GM18870 (cell line): ENCODE data around the gene CFAP126.
"Not testable (repeated sequence)": the region's sequence is repeated elsewhere in the genome, so short reads cannot be mapped to it uniquely, and the experiment has no call there.

Experiments
- ATAC-seq: cut with Tn5 transposase; IDR thresholded peaks from one replicate; pipeline ENCODE4 v1.9.1; 2021; ENCODE audit warnings: moderate library complexity; ENCODE audit not compliant: unreplicated experiment

CFAP126 gene, protein sequence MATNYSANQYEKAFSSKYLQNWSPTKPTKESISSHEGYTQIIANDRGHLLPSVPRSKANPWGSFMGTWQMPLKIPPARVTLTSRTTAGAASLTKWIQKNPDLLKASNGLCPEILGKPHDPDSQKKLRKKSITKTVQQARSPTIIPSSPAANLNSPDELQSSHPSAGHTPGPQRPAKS

DNA sequence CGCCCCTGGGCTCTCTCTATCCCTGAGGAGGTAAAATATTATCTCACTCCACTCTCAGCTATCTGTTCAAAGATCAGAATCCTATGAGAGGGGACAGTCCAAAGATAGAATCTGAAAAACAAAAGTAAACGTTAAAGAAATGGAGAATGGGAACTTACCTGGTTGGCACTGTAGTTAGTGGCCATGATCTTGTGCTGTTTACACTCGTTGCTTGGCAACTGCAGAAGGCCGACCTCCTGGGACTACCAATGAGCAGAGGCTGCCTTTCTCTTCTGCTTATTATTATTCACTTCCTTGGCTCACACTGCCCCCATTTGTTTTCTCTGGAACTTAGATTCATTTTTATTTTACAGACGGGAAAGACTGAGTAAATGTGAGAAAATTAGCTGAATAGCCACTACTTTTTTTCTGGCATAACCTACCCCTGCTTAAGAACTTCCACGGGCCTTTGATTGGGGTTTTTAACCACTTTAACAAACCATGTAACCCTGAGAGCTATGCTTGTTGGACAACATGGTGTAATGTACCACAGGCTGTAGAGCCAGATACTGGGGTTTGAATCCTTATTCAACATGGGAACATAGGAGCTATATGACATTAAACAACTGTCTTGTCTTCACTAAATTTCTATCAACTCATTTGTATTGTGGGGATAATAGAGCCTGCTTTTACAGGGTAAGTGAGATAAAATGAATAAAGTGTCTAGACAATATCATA lies at the start of gene CFAP126:
Gene CFAP126 (minus strand): TSS at position 193 of the 717 bp plus-strand sequence. CDS start 8 bp downstream, at position 185.
- ATAC-seq: peak; percentile 87

DNA sequence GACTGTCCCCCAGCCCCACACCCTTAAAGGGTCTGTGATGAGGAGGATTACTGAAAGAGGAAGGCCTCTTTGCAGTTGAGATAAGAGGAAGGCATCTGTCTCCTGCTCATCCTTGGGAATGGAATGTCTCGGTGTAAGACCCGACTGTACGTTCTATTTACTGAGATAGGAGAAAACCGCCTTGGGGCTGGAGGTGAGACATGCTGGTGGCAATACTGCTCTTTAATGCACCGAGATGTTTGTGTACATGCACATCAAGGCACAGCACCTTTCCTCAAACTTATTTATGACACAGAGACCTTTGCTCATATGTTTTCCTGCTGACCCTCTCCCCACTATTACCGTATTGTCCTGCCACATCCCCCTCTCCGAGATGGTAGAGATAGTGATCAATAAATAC lies 45.4 kb upstream of the CFAP126 start:
- ATAC-seq: not testable (repeated sequence)

DNA sequence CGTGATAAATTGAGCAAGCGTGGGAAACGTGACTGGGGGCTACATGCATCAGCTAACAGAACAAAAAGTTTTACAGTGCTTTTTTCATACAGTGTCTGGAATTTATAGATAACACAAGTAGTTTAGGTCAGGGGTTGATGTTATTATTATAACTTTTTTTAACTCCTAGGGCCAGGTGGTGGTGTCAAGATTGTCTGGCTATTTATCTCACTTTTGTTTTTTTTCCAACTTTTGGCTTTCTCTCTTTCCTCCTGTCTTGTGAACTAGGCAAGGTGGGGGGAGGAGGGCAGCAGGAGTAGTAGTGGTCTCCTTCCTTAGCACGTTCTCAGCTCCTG lies 42.9 kb upstream of the CFAP126 start:
- ATAC-seq: not testable (repeated sequence)

DNA sequence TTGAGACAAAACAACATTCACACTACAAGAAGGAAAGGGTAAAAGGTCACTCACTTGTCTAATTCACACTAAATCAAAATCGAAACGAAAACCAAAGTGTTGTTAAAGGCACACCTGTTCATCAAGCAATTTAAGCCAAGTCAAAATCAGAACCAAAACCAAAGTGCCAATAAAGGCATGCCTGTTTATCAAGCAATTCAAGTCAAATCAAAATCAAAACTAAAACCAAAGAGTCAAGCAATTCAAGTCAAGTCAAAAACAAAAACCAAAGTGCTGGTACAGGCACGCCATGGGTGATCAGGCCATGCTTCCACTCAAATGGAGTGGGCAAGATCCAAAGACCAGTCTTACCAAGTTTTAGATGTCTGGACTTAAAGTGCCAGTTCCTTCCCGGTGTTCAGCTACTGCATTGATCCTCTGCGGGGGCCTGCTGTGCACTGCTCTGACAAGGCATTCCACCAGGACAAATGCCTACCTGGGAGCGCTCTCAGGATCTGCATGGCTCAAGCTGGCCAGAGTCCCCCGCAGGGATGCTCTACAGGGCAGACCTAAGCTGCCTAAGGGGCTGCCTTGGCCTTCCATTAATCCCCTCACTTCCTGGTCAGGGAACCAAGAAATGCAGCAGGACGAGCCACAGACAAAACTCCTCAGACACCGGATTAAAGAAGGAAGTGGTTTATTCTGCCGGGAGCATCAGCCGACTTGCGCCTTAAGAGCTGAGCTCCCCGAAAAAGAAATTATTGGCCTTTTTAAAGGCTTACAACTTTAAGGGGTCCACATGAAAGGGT lies 42.4 kb upstream of the CFAP126 start:
- not testable (repeated sequence) for ATAC-seq

DNA sequence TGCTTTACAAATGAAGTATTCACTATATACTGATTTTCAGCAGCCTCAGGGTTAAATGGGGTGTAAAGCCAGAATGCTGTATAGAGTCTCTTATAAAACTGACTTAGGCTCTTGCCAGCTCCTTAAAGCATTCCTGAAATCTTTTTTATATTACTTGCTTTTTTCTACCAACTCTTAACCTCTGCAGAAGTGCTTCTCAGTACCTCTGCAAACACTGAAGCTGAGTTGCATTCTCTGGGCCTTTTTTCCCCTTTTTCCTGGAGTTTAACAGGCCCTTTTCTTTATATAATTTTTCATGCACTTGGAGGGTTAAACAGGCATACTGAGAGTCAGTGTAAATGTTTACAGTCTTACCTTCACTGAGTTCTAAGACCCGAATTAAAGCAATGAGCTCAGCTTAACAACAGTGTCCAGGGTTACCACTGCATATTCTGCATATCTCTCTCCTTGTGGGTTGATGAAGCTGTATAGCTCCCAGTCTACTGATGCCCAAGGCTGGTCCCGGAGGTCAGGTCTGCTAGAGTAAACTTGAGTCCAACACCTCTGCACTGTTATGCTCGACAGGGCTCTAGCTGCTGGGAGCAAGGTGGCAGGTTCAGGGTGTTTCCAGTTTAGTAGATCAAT lies 40.9 kb upstream of the CFAP126 start:
- ATAC-seq: no peak

DNA sequence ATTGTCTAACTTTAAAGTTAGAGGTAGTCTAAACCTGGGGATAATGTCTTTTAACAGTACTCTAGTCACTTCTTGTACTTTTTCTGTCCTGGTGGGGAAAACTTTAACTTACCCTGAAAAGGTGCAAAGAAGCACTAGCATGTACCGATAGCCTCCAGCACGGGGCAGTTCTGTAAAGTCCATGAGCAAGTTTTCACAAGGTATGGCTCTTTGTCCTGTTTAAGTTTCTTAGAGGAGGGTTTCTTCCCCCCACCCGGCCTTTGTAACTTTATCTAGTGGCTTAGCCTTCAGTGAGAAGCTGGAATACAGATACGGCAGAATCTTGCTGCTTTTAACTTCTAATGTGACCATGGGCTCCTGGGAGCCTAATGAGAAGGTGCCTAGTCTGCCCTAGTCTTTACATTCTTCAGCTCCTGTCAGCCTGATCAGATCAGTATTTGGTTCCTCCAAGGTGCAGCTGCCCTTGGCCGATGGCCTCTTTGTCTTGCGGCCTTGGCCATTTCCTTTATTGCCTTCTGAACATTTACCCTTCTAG lies 39.8 kb upstream of the CFAP126 start:
- no peak for ATAC-seq

DNA sequence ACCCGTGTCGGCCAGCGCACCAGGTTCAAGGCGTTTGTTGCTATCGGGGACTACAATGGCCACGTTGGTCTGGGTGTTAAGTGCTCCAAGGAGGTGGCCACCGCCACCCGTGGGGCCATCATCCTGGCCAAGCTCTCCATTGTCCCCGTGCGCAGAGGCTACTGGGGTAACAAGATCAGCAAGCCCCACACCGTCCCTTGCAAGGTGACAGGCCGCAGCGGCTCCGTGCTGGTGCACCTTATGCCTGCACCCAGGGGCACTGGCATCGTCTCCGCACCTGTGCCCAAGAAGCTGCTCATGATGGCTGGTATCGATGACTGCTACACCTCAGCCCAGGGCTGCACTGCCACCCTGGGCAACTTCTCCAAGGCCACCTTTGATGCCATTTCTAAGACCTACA lies 38.9 kb upstream of the CFAP126 start:
- ATAC-seq: not testable (repeated sequence)

DNA sequence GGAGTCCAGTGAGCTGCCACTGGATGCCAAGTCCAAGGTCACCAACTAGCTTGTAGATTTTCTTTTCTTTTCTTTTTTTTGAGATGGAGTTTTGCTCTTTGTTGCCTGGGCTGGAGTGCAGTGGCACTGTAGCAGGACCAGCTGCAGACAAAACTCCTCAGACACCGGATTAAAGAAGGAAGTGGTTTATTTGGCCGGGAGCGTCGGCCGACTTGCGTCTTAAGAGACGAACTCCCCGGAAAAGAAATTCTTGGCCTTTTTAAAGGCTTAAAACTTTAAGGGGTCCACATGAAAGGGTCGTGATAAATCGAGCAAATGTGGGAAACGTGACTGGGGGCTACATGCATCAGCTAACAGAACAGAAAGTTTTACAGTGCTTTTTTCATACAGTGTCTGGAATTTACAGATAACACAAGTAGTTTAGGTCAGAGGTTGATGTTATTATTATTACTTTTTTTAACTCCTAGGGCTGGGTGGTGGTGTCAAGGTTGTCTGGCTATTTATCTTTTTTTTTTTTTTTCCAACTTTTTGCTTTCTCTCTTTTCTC lies 36.4 kb upstream of the CFAP126 start:
- ATAC-seq: no peak

DNA sequence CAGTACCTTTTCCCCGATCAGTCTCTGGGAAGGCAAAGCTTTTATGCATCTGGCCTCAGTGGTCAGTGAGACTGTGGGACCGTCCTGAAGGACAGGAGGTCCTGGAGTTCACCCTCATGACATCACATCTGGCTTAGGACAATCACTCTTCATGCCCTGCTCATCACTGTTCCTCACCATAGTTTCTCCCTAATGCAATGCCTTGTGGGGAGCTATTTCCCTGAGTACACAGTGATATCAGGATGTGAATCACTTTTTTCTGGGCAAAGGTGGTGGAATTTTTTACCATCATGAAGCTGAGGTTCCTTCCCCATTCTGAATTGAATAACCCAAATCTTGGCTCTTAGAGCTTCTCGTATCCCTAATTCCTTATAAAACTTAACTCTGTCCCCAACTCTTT lies 34.8 kb upstream of the CFAP126 start:
- no peak for ATAC-seq

DNA sequence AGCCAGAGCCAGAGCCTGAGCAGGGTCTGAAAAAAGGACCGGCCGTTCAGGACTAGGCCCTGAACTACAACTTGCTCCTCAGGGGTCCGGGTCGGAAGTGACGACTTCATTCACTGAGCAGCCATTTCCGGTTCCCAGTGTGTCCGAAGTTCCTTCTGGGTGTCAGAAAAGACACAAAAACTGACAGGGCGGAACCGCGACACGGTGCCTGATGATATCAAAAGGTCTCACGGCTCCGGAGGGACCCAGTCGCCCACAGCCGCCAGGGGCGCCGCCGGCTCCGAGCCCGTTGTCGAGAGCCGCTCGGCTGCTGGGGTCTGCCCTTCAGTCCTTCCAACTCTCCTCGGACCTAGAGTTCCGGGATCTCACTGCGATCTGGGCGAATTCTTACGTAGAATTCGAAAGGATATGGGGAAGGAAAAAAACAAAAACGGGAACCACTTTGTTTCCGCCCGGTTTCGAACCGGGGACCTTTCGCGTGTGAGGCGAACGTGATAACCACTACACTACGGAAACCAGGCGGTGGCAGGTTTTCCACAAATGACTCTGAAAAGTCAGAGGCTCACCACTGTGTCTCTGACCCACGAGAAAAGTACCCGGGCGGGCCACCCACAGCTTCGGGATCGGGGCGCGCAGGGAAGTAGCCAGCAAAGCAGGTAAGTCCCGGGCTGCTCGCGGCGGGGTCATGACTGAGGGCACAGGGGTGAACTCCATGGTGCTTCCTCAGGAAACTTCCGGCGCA lies 31.8 kb upstream of the CFAP126 start:
- ATAC-seq: peak; percentile 70

DNA sequence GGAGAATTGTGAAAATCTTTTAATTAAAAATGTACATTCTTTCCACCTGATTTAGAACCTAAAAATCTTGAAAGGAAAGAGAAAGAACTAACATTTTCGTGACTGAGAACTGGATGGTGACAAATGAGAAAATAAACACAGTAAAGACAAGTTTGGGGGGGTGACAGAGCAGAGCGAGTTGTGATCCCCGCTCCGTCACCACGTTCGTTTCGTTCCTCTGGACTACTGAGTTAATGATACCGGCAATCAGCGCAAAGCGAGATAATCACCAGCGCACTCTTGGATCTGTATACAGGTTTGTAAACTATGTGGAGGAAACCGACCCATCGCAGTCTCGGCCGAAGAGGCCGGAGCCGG lies 31.2 kb upstream of the CFAP126 start:
- no peak for ATAC-seq

DNA sequence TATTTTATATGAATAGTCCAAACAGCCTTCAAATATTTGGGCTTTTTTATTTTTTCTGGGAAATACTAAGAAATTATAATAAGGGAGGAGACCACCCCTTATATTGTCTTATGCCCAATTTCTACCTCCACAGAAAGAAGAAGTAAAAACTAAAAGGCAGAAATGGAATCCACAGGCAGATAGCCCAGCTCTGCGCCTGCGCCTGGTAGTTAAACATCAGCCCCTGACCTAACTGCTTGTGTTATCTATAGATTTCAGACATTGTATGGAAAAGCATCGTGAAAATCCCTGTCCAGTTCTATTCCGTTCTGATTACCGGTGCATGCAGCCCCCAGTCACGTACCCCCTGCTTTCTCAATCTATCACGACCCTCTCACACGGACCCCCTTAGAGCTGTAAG lies 29.4 kb upstream of the CFAP126 start:
- not testable (repeated sequence) for ATAC-seq

DNA sequence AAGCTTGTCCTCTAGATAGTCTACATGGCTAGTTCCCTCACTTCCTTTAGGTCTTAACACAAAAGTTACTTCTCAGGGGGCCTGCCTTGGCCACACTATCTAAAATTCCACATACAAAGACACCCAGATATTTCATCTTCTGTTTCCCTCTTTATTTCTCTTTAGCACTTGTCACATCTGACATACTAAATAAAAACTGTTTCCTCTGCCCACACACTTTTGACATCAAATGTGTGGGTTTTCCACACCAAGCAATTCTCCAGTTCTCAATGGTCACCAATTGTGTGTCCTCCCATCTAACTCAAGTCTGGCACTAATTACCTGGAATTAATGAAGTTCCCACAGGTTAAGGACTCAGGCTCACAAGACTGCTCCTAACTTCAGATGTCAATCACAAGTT lies 25.5 kb upstream of the CFAP126 start:
- no peak for ATAC-seq

DNA sequence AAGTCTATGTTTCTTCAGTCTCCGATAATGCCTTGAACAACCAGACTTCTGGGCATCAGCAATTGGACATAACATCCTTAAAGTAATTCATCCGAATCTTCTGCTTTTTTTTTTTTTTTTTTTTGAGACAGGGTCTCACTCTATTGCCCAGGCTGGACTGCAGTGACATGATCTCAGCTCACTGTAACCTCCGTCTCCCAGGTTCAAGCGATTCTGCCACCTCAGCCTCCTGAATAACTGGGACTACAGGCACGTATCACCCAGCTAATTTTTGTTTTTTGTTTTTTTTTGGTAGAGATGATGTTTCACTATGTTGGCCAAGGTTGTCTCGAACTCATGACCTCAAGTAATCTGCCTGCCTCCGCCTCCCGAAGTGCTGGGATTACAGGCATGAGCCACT lies 23.9 kb upstream of the CFAP126 start:
- no peak for ATAC-seq

DNA sequence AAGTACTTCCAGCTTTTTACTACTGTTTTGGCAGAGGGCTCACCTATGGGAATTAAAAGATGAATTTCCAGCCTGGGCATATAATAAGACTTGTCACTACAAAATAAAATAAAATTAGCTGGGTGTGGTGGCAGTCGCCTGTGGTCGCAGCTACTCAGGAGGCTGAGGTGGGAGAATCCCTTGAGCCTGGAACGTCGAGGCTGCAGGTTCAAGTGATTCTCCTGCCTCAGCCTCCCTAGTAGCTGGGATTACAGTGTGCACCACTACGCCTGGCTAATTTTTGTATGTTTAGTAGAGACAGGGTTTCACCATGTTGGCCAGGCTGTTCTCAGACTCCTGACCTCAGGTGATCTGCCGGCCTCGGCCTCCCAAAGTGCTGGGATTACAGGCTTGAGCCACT lies 23.5 kb upstream of the CFAP126 start:
- ATAC-seq: not testable (repeated sequence)

DNA sequence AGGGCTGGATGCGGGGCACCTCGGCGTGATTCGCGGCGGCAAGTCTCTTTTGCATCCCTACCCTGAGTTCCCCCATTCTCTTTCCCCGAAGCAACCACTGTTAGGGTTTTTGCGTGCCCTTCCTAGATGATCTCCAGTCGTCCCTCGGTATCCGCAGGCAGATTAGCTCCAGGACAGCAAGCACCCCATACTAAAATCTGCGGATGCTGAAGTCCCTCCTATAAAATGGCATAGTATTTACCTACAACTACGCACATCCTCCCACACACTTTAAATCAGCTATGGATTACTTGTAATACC lies 22.8 kb upstream of the CFAP126 start:
- ATAC-seq: no peak

DNA sequence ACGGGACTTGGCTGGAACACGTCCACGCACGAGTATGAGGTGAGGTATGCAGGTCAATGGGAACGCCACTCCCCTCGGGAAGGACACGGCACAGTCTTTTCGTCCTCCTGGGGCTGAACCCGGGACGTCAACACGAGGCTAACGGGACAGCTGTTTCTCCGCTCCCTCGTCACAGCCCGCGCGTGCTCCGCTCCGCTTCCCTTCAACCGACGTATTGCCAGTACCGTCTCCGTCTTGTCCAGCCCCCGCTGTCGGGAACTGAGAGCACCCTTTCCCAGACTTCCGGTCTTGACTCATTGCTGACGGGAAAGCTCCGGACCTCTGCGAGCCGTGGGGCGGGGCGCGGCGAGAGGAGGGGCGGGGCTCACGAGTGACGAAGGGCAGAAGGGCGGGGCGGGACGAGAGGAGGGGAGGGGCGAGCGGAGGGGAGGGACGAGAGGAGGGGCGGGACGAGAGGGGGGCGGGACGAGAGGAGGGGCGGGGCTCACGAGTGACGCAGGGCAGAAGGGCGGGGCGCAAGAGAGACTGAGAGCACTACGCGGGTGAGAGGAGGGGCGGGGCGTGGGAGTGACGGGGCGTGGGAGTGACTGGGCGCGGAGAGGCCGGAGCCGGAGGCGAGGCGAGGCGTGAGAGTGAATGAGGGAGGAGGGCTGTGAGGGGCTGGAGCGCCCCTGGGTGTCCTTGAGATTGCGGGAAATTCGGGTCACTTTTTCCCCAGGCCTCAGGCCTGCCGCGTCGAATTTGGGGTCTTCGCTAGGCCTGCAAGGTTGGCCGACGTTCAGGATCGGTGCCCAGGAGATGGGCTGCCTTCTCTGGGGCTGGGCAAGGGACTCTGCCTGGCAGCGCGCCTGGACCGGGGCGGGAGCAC lies 22.2 kb upstream of the CFAP126 start:
- peak; percentile 50 for ATAC-seq

DNA sequence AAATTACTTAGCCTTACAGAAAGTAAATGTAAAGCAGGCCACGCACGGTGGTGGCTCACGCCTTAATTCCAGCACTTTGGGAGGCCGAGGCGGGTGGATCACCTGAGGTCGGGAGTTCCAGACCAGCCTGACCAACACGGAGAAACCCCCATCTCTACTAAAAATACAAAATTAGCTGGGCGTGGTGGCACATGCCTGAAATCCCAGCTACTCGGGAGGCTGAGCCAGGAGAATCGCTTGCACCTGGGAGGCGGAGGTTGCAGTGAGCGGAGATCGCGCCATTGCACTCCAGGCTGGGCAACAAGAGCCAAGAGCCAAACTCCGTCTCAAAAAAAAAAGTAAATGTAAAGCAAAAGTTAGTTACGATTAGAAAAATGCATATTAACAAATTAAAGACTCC lies 21.5 kb upstream of the CFAP126 start:
- not testable (repeated sequence) for ATAC-seq

DNA sequence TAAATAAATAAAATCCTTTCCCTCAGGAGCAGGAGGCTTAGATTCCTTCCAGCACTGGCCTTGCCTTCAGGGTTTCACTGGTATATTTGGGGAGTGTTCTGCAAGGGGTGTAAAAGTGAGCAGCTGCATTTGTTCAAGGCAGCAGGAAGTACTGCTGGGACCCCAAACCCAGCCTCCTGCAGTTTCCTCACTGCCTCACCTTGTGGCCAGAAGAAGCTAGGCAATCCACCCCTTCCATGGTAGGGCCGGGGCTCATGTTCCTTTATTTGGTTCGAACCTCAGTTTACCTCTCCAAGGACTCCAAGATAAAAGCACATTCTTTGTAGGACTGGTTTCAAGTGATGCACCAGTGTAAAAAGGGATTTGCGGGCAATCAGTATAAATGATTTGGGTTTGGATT lies 21.0 kb upstream of the CFAP126 start:
- no peak for ATAC-seq
